WTC11 (cell line): ENCODE results near the gene POMC.

Experiments
- ATF2 ChIP-seq: sonication (generic); formaldehyde crosslinking; IDR thresholded peaks from 2 replicates; pipeline ENCODE4 v1.8.1; 2022; ENCODE audit warnings: low read depth, missing genetic modification reagents, borderline replicate concordance
- CTCF ChIP-seq: fragments of 200-600 bp; IDR thresholded peaks from 2 replicates; pipeline ENCODE4 v1.8.0; 2022; ENCODE audit warnings: antibody characterized with exemption
- ETV6 ChIP-seq: sonication (generic); formaldehyde crosslinking; IDR thresholded peaks from 2 replicates; pipeline ENCODE4 v1.8.1; 2022; ENCODE audit warnings: mild to moderate bottlenecking, missing genetic modification reagents
- FOXJ3 ChIP-seq: sonication (generic); formaldehyde crosslinking; IDR thresholded peaks from 2 replicates; pipeline ENCODE4 v1.9.0; 2021; ENCODE audit warnings: missing genetic modification reagents, mild to moderate bottlenecking, borderline replicate concordance
- JUN ChIP-seq: sonication (generic); formaldehyde crosslinking; IDR thresholded peaks from 2 replicates; pipeline ENCODE4 v1.8.0; 2023; ENCODE audit warnings: mild to moderate bottlenecking, missing genetic modification reagents
- NFE2L1 ChIP-seq: sonication (generic); formaldehyde crosslinking; IDR thresholded peaks from 2 replicates; pipeline ENCODE4 v1.8.1; 2023; ENCODE audit warnings: missing genetic modification reagents
- NFYB ChIP-seq: sonication (generic); formaldehyde crosslinking; conservative IDR thresholded peaks from 2 replicates; pipeline ENCODE4 v1.8.0; 2022; ENCODE audit warnings: low read depth, missing genetic modification reagents
- TCF7 ChIP-seq: sonication (generic); formaldehyde crosslinking; IDR thresholded peaks from 2 replicates; pipeline ENCODE4 v1.8.0; 2022; ENCODE audit warnings: mild to moderate bottlenecking, low read depth, missing genetic modification reagents, moderate library complexity
- ZNF232 ChIP-seq: sonication (generic); formaldehyde crosslinking; IDR thresholded peaks from 2 replicates; pipeline ENCODE4 v1.8.0; 2022; ENCODE audit warnings: mild to moderate bottlenecking, missing genetic modification reagents
- ZNF671 ChIP-seq: fragments of 250-450 bp; sonication (Bioruptor Pico); IDR thresholded peaks from 2 replicates; pipeline ENCODE4 v1.8.0; 2021; ENCODE audit warnings: mild to moderate bottlenecking

- TF ChIP-seq CTCF (no peak), ZNF671 (no peak), TCF7 (CRISPR knock-in tag) (no peak), ZNF232 (CRISPR knock-in tag) (no peak), ATF2 (no peak), JUN (CRISPR knock-in tag) (no peak), NFYB (CRISPR knock-in tag) (no peak), FOXJ3 (CRISPR knock-in tag) (no peak), NFE2L1 (CRISPR knock-in tag) (no peak), ETV6 (CRISPR knock-in tag) (no peak)
Measured at GRCh38 chr2:25112113-25112512, 56.3 kb downstream of the POMC start.
